Islet precursor cell (in vitro differentiated cells): ENCODE results near the gene NFE2.

ENCODE experiments used
- DNase-seq: peaks from one replicate; pipeline ENCODE4 v3.0.0-alpha.2; 2018

The NFE2 gene

DNA sequence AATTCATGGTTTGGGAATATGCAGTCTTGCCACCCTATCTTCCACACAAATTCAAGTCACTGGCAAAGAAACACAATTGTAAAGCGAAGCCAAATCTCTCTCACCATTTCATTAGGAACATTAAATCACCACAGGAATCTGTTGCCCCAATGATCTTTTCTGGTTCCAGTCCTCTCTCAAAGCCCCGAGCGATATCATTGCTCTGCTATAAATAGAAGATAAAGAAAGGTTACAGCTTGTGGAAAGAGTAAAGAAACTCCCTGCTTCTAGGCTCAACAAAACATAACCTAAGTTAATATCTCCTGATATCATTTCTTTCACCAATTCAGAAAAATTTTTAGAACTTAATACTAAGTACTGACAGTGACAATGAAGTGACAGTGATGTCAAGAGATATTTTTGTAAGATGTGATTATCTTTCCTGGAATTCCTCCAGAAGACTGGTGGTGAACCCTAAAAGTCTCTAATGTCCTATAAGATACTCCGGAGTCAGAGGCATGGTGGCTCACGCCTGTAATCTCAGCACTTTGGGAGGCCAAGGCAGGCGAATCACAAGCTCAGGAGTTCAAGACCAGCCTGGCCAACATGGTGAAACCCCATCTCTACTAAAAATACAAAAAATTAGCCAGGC is 54.7 kb downstream of the NFE2 start:
- no peak for DNase-seq
